Right lobe of liver (tissue), 6 donors: ENCODE measurements around the gene IQCF2. TPM values are rescaled to one million over a fixed set of nuclear protein-coding genes. Genes with fewer than 3 reads are reported as not detected.
"Not testable (repeated sequence)": the region's sequence is repeated elsewhere in the genome, so short reads cannot be mapped to it uniquely, and the experiment has no call there.

ENCODE experiments used
- ATAC-seq, 4 donors: fragments of 200-7000 bp; cut with Tn5 transposase; one replicate each; pipeline ENCODE4 v1.9.1; 2020; ENCODE audit warnings: mild to moderate bottlenecking in 4 of 4, moderate library complexity in 4 of 4
- DNase-seq, 3 donors: peaks; one replicate each; pipeline ENCODE4 v3.0.0-alpha.2; 2020
- H3K27ac ChIP-seq, 3 donors: fragments of 200-600 bp; one replicate each; pipeline ENCODE4 v1.8.0; 2022
- H3K27me3 ChIP-seq, 2 donors: fragments of 200-600 bp; one replicate each; pipeline ENCODE4 v1.8.0; 2022
- H3K36me3 ChIP-seq, 4 donors: fragments of 200-600 bp; sonication (generic) in 1 of 4; one replicate each; pipeline versions ENCODE4 v1.5.1 to v1.8.0; 2017 to 2022; ENCODE audit warnings: control low read depth in 1 of 4
- H3K4me1 ChIP-seq, 4 donors: fragments of 200-600 bp; sonication (generic) in 1 of 4; one replicate each; pipeline versions ENCODE4 v1.5.1 to v1.8.0; 2017 to 2022; ENCODE audit warnings: control low read depth in 1 of 4
- H3K4me3 ChIP-seq, 3 donors: fragments of 200-600 bp; one replicate each; pipeline ENCODE4 v1.8.0; 2022
- H3K9me3 ChIP-seq, 4 donors: fragments of 200-600 bp; sonication (generic) in 1 of 4; one replicate each; pipeline versions ENCODE4 v1.5.1 to v1.8.0; 2017 to 2022; ENCODE audit warnings: control low read depth in 1 of 4
- POLR2A ChIP-seq: fragments of 450-650 bp; IDR thresholded peaks from one replicate; pipeline ENCODE4 v1.6.1; 2017; ENCODE audit warnings: antibody characterized with exemption, mild to moderate bottlenecking
- WGBS: methylation state at CpG from one replicate; pipeline ENCODE4 v1.1.6; 2018; ENCODE audit warnings: low coverage, low lambda C conversion rate; ENCODE audit not compliant: insufficient coverage; ENCODE audit errors: missing lambda C conversion rate; 5-methylcytosine and 5-hydroxymethylcytosine counted together
- intact Hi-C, 2 donors: fragments of 100-400 bp; cut with DNase I; formaldehyde crosslinking; loops; one replicate each; pipeline versions ENCODE4 v1.11.2 to v1.14.1; 2022
- total RNA-seq, 6 experiments: library from RNA; depleted of rRNA in 2 of 6; stranded (reverse); fragments of >200 nt in 2 of 6; fragmentation: NEBNext Ultra II Directional in 3 of 6; extraction: Animal tissue kit (Norgen Biotek cat#: 25700) in 3 of 6; gene quantifications; one replicate each; pipeline versions ENCODE4 v1.1.0 to v1.2.4, GENCODE V29; 2016 to 2023
- TF ChIP-seq, protein P1 (sequence below), 4 donors: fragments of 200-600 bp in 3 of 4; fragments of 450-650 bp in 1 of 4; IDR thresholded peaks; one replicate each; pipeline versions ENCODE4 v1.5.1 to v1.8.0; 2016 to 2022; ENCODE audit warnings: antibody characterized with exemption in 4 of 4, mild to moderate bottlenecking in 2 of 4
- donor health status: DM: no; HTN: yes; CAD: no.
- donor health status: DM: no; HTN: no; CAD: no.
- donor health status: DM: no; HTN: no; CAD: no.
- donor health status: DM: no; HTN: yes; CAD: no.
- donor health status: DM: no; HTN: yes; CAD: no.

The IQCF2 gene
- total RNA-seq, 6 experiments from 2014 or later, result not detected

DNA sequence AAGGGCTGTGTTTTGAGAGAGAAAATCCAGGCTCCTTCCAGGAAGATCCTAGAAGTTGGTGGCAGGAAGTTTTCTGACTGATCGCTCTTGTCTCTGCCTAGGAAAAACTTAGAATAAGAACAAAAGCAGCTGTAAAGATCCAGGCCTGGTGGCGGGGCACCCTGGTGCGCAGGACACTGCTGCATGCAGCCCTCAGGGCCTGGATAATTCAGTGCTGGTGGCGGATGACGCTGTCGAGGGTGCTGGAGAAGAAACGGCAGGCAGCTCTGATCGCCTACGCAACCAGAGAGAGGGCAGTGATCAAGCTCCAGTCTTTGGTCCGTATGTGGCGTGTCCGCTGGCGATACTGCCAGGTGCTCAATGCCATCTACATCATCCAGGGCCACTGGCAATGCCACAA is 1.5 kb downstream of the IQCF2 start:
- Histone ChIP-seq H3K27me3 (no peaks in the 10 kb centered on the region), H3K4me3 (no peak overlapping the region), H3K9me3 (no peaks in the 10 kb centered on the region), H3K4me1 (no peaks in the 10 kb centered on the region), H3K27ac (no peak overlapping the region), H3K36me3 (no peaks in the 10 kb centered on the region)
- 92% methylated on average over 4 of the region's 13 CpGs for WGBS
- ATAC-seq (no peak), DNase-seq (no peak)
- intact Hi-C loops, result no loop called here
- TF ChIP-seq POLR2A, result no peak
- TF ChIP-seq, protein P1, sequence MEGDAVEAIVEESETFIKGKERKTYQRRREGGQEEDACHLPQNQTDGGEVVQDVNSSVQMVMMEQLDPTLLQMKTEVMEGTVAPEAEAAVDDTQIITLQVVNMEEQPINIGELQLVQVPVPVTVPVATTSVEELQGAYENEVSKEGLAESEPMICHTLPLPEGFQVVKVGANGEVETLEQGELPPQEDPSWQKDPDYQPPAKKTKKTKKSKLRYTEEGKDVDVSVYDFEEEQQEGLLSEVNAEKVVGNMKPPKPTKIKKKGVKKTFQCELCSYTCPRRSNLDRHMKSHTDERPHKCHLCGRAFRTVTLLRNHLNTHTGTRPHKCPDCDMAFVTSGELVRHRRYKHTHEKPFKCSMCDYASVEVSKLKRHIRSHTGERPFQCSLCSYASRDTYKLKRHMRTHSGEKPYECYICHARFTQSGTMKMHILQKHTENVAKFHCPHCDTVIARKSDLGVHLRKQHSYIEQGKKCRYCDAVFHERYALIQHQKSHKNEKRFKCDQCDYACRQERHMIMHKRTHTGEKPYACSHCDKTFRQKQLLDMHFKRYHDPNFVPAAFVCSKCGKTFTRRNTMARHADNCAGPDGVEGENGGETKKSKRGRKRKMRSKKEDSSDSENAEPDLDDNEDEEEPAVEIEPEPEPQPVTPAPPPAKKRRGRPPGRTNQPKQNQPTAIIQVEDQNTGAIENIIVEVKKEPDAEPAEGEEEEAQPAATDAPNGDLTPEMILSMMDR (IDR thresholded peaks at IDR 0.05), result no peak

DNA sequence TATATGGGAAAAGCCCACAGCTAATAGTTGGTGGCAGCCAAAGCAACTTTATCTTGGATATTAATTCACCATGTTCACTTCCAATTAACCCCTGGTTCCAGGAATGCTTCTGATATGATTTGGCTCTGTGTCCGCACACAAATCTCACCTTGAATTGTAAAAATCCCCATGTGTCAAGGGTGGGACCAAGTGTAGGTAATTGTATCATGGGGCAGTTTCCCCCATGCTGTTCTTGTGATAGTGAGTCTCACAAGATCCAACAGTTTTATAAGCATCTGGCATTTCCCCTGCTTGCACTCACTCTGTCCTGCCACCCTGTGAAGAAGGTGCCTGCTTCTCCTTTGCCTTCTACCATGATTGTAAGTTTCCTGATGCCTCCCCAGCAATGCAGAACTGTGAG is 7.5 kb downstream of the IQCF2 start:
- no CpG with 5 or more reads among the region's 1 CpG for WGBS
- H3K27ac ChIP-seq, intact Hi-C loops, H3K4me1 ChIP-seq, ATAC-seq, H3K4me3 ChIP-seq, DNase-seq, H3K27me3 ChIP-seq, H3K36me3 ChIP-seq, H3K9me3 ChIP-seq: not testable (repeated sequence)

DNA sequence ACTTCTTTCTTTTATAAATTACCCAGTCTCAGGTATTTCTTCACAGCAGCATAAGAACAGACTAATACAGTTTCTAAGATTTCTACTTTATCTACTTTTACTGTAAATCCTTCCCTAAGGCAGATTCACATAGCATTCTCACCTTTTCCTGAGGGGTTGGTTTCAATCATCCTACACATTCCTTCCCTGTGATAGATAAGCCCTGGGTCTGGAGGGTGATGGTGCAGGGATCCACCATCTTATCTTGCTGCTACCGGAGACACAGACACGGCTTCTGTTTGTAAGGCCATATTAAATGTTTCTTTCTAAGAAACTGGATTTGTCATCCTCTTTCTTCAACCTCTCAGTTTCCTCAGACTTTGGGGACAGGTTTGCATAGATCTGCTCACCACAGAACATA is 7.9 kb downstream of the IQCF2 start:
- no peak overlapping the region for H3K27ac ChIP-seq
- H3K4me3 ChIP-seq, result no peak overlapping the region
- no peaks in the 10 kb centered on the region for H3K4me1 ChIP-seq
- no peaks in the 10 kb centered on the region for H3K27me3 ChIP-seq
- TF ChIP-seq, protein P1 (IDR thresholded peaks at IDR 0.05), result no peak
- TF ChIP-seq POLR2A, result no peak
- intact Hi-C loops, result no loop called here
- DNase-seq (no peak), ATAC-seq (no peak)
- WGBS, result 25% methylated on average over 2 of the region's 2 CpGs
- H3K36me3 ChIP-seq, result no peaks in the 10 kb centered on the region
- no peaks in the 10 kb centered on the region for H3K9me3 ChIP-seq

DNA sequence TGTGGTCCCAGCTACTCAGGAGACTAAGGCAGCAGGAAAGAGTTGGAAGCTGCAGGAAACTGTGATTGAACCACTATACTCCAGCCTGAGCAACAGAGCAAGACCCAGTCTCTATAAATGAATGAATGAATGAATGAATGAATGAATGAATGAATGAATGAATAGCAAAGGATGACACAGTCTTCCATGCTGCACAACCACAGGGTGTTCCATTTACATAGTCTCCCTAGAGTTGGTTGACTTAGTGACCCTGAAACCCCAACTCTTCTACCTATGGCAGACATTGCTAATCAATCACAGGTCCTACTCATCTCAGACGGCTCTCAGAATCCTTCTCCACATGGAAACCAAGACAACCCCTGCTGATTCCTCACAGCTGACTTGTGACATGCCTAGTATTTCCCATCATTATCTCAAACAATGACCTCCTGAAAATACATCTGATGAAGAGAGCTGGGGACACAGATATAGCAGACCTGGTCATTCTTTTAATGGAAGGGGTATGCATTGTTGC is 11.9 kb downstream of the IQCF2 start:
- intact Hi-C loops, result no loop called here
- H3K36me3 ChIP-seq, result no peaks in the 10 kb centered on the region
- no peak for ATAC-seq
- WGBS, result 29% methylated on average over 1 of the region's 1 CpG
- H3K4me3 ChIP-seq, result no peak overlapping the region
- H3K4me1 ChIP-seq, result no peaks in the 10 kb centered on the region
- H3K9me3 ChIP-seq, result no peaks in the 10 kb centered on the region
- H3K27me3 ChIP-seq, result no peaks in the 10 kb centered on the region
- no peak overlapping the region for H3K27ac ChIP-seq
- no peak for TF ChIP-seq POLR2A
- TF ChIP-seq, protein P1 (IDR thresholded peaks at IDR 0.05), result no peak
- DNase-seq, result no peak

DNA sequence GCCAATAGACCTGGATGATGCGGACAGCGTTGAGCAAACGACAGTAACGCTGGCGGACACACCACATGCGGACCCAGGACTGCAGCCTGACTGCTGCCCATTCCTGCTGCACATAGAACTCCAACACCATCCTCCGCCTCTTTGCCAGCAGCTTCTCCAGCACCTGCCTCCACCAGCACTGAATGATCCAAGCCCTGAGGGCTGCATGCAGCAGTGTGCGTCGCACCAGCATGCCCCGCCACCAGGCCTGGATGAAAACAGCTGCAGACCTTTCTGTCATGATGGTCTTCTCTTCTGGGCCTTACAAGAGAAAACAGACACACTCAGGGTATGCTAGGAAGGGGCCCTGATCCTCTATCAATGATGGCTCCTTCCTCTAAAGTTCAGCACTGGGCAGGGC is 12.5 kb downstream of the IQCF2 start:
- intact Hi-C loops, result no loop called here
- no peak for TF ChIP-seq POLR2A
- TF ChIP-seq, protein P1 (IDR thresholded peaks at IDR 0.05), result no peak
- Histone ChIP-seq H3K9me3 (no peaks in the 10 kb centered on the region), H3K27ac (no peak overlapping the region), H3K27me3 (no peaks in the 10 kb centered on the region), H3K36me3 (no peaks in the 10 kb centered on the region), H3K4me3 (no peak overlapping the region), H3K4me1 (no peaks in the 10 kb centered on the region)
- DNase-seq, result no peak
- WGBS, result 91% methylated on average over 7 of the region's 10 CpGs
- no peak for ATAC-seq
